GM18951 (cell line): ENCODE data around the gene JMJD6.

Experiments
- POLR2A ChIP-seq: IDR thresholded peaks from 4 replicates; pipeline ENCODE4 v1.6.1; 2011; ENCODE audit warnings: mild to moderate bottlenecking; ENCODE audit not compliant: insufficient read length, insufficient read depth; ENCODE audit errors: extremely low read depth
- in situ Hi-C: fragments of 300-500 bp; cut with MboI; formaldehyde crosslinking; loops from one replicate; pipeline ENCODE4 v1.12.0; 2022; ENCODE audit warnings: low sequenced_read_pairs, mixed read lengths, inconsistent platforms; ENCODE audit not compliant: unreplicated experiment

The JMJD6 gene

DNA sequence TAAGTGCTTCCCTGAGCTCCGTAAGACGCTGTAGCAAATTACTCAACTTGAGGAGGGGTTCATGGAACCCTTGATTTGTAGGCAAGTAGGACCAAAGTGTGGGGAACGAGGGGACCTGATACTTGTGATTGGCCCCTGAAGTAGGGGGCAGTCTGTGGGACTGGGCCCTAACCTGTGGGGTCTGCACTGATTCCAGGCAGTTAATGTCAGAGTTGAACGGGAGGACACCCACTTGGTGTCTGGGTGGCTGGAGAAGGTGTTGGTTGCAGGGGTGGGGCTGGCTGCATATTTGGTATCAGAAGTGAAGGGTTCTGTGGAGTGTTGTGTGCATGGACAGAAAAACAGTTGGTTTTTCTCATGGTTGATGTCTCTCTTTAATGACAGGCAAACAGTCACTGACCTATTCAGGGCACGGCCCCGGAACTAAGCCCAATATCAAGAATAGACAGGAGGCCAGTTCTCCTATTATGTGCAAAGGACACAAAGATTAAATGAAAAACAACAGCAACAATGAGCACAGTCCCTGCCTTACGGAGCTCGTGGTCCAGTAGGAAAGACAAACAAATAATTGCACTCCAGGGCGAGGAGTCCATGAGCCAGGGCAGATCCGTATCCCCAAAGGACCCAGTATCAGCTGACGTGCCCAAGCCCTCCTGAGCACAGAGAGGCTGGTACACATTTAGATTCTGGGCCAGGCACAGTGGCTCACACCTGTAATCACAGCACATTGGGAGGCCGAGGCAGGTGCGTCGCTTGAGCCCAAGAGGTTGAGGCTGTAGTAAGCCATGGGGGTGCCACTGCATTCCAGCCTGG lies 34.8 kb downstream of the JMJD6 start:
- in situ Hi-C loops, result no loop called here
- TF ChIP-seq POLR2A, result no peak

DNA sequence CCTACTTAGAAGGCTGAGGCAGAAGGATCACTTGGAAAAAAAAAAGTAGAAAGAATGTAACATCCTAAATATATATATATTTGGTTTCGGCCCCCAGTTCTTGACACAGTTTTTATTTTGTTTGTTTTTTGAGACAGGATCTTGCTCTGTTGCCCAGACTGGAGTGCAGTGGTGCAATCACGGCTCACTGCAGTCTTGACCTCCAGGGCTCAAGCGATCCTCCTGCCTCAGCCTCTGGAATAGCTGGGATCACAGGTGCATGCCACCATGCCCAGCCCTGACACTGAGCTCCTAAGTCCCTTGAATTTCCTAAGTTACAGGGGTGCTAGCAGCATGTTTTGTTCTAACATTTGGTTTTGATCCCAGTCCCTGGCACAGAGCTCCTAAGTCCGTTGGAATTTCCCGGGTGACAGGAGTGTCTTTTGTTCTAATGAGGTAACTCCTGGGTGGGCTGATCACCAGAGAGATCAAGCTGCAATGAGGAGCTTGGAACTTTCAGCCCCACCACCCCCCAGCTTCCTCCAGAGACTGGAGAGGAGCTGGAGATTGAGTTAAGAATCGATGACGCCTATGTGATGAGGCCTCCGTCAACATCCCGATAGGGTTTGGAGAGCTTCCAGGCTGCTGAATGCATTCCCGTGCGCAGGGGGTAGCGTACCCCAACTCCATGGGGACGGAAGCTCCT lies 35.7 kb downstream of the JMJD6 start:
- no peak for TF ChIP-seq POLR2A

DNA sequence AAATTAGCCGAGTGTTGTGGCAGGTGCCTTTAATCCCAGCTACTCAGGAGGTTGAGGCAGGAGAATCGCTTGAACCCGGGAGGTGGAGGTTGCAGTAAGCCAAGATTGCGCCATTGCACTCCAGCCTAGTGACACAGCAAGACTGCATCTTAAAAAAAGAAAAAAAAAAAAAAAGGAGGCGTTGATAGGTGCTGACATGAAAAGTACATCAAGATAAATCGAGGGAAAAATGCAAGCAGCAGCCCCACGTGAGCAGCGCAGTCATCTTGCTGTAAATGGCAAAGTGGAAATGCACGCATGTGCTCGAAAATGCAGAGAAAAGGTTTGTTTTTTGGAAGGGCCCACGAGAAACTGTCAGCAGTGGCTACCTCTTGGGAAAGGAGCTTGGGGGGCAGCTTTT lies 36.5 kb downstream of the JMJD6 start:
- no peak for TF ChIP-seq POLR2A

More for the DNA sequence above, 35.7 kb downstream of the JMJD6 start:
- in situ Hi-C loops, result no loop called here

DNA sequence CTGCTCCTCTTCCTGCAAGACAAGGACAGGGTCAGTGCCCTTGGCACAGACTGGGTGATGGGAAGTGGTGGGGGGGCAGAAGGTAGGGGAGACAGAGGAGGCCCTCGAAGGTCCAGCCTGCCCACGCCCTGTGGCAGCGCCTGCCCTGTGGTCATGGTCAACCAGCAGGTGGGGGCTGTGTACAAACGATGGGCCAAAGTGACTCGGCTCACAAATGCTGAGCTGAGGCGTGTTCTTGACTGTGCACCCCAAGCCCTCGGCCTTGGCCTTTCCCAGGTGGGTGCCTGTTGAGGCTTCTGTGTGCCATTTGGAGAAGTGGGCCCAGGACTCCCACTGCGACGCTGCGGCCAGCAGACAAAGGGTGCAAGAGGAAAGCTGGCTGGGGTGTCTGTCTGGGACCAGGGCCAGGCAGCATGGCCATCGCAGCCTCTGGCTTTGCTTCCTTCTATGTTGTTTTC lies 38.2 kb downstream of the JMJD6 start:
- TF ChIP-seq POLR2A, result no peak
- in situ Hi-C loops, result no loop called here

More for the DNA sequence above, 36.5 kb downstream of the JMJD6 start:
- in situ Hi-C loops, result no loop called here

DNA sequence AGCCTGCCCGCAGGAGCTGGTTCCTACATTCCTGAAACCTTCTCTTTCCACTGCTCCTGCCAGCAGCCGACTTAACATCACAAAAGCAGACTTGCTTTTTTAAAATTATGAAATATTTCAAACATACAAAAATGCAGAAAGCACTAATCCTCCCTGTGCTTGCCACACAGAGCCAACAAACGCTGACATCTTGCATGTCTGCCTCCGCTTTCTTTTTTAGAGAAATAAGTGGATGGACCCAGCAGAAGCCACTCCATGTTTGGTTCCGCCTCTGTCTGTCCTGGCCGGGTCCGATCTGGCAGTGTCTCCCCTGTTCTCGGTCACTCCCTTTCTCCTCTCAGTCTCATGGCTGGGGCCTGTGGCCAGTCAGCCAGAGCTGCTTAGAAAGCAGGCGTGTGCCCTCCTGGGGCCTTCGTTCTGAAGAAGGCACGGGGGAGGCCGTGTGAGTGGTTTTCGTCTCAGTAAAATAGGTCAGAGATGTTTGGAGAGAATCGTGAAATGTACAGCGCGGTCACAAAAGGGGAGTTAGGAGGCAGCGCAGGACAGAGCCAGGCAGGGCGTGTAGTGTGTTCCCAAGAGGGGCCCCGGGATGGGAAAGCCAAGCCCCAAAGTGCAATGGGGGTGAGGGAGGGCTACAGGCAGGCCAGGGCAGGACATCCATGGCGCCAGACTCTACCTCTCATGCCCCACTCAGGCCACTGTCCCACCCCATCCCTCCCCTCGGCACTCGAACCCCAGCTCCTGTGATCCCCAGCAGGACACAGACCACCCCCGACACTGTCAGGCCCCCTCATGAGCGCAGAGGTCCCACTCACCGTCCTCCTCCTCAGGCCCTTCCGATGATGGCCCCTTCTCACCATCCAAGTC lies 38.9 kb downstream of the JMJD6 start:
- TF ChIP-seq POLR2A, result no peak
- in situ Hi-C loops, result no loop called here

DNA sequence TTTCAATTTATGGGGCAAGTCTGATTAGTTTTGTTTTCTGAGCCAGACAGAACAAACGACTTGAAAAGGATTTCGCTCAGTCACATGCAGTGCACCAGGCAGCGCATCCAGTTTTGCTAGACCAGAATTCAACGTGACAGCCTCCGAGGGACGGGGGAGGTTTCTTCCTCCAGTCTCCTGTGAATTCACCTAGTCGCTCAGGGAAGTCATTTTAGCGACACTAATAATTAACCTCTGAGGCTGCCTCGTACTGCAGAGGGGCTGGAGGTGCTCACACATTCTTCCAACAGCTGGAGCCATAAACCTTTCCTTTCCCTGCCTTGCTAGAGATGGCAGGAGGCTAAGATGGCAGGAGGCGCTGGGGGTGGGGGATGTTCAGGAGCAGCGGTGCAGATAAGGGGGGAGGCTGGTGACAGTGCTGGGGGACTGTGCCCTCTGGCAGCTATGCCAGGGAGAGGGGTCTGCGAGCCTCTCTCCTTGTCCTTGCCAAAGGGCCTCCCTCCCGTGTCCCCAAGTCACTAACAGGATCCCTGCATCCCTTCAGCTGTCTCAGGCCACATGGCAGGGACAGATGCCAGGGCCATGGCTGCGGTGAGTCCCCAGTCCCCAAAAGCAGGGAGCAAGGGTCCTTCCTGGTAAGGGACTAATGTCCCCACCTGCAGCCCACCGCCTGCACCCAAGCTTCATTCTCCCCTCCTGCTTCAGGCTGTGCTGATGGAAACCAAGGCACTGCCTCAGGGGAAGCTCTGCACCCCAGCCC lies 39.7 kb downstream of the JMJD6 start:
- in situ Hi-C loops, result no loop called here
- TF ChIP-seq POLR2A, result no peak

DNA sequence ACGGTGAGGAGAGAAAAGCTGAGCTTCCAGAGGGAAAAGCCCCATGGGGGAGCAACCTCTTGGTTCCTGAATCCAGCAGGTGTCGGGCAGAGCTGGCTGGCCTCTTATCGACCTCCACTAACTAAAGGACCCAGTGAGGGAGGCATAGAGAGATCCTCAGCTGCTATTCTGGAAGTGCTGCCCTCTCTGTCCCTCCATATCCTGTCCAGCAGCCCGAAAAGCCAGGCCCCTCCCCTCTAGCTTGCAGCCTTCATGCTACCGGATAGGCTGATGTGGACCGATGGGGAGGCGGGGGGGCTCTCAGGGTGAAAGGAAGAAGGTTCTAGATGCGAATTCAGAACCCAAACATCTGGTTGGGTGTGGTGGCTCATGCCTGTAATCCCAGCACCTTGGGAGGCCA lies 40.6 kb downstream of the JMJD6 start:
- in situ Hi-C loops, result no loop called here

DNA sequence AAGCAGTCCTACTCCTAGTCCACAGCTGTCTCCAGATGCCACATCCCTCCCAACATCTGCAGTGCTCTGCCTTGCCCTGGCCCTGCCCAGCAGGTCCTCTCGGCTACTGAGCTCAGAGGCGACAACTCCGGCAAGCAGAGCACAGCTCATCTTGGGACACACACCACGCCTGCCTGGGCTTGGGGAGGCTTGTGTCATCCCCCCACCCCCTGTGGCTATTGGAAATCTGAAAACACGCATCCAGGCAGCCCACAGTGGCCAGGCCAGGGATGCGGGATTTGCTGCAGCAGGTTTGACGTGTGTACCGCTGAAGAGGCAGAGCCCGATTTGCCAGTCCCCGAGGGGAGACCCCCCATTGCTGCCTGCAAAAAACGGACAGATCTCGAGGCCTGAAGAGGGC lies 41.0 kb downstream of the JMJD6 start:
- in situ Hi-C loops, result no loop called here
- no peak for TF ChIP-seq POLR2A

More for the DNA sequence above, 40.6 kb downstream of the JMJD6 start:
- TF ChIP-seq POLR2A, result no peak

DNA sequence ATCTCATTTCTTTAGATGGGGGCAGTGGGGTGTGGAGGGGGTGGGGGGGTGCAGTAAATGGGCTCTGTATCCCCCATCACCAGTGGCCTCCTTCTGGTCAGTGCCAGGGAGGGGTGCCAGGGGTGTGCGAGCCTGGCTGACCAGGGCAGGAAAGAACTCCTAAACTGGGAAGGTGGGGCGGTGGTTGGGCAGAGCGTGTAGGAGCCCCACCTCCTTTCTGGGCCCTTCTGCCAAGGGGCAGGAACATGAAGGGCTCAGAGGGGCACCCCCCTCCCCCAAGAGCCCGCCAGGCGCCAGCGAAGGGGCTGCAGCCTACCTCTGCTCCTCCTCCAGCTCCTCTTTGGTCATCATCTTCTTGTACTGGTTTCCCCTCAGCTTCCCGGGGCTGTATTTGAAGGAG lies 41.6 kb downstream of the JMJD6 start:
- in situ Hi-C loops, result no loop called here

DNA sequence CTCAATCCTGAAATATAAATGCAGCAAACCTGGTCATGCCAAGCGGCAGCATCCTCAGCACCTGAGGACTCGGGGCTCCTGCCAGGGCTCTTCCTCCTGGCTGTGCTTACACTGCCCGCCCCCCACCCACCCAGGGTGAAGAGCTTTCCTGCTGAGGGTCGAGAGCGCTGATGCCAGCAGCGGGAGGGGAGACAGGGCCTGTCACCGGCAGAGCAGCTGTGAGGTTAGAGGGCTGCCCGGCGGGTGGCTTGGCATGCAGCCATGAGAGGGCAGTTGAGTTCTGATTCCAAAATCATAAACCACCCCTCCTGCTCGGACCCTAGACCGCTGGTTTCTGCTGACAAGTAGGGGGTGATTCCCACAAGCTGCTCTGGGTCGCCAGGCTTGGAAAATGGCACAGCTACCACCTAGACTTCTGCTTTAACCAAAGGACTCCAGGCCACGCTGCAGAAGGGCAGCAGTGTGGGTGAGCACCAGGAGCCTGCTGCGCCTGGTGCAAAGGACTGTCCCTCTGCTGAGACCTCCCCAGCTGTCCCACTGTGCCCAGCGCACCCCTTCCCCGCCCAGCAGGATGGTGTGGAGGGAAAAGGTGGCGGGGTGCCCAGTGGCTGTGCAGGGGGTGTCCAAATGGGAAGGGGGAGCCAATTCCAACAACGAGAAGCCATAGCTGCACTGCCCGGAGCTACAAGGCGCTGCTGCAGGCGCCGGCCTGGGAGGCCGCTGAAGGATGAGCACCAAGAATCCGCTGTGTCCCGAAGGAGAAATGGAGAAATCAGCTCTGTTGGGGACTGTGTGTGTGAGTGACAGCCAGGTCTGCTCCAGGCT lies 42.3 kb downstream of the JMJD6 start:
- TF ChIP-seq POLR2A, result no peak
- in situ Hi-C loops, result no loop called here

More for the DNA sequence above, 41.6 kb downstream of the JMJD6 start:
- TF ChIP-seq POLR2A, result no peak

DNA sequence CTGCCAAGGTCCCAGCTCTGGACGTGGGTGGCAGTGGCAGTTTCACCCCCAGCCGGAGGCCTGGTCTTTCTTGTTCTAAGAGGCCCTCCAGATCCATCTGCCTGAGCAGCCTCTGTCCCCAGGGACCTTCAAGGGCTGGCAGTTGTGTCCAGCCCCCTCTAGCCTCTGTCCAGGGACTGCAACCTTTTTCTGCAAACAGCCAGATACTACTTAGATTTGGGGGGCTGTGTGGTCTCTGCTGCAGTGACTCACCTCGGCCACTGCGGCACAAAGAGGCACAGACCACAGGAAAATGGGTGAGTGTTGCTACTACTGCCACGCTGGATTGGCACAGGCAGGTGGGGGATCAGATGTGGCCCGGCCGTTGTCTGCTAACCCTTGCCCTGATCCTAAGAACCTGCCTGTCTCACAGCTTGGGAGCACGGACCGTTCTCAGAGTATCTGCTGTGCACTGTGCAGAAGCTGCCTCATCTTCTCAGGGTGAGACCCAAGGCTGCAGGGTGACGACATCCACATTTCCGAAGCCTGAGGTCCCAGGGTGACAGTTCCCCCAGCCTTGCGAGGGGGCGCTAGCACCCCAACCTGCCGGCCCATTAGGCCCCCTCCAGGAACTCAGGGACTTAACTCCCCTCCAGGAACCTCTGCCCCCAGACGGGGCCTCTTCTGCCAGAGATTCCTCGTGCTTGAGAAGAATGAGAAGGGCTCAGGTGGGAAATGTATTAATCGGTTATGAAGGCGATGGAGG lies 43.2 kb downstream of the JMJD6 start:
- in situ Hi-C loops, result no loop called here
- no peak for TF ChIP-seq POLR2A
